Measurements from ENCODE around the gene BCAM. TPM values are rescaled to one million over a fixed set of nuclear protein-coding genes. Genes with fewer than 3 reads are reported as not detected.
A peak's percentile ranks its signal among the peaks of the same experiment; 100 is the strongest.
"Not testable (repeated sequence)": the region's sequence is repeated elsewhere in the genome, so short reads cannot be mapped to it uniquely, and the experiment has no call there.

The BCAM gene
- polyA plus RNA-seq, 2 of the 4 experiments (the other 2 are of a cell fraction), result 18.4 to 88.1 TPM

GRCh38 chr19:44856421-44857083, 47.6 kb downstream of the BCAM start:
- no peak for DNase-seq (ENCODE audit: low read depth in 1 of 2, low spot score in 1 of 2)
- ChIA-PET CTCF (interaction anchor here (0.6 to 2.4 kb wide), 7 partner anchors 9 to 101 kb away, joined by 3 to 7 read pairs (median 3); no protein-coding TSS in a partner anchor), POLR2A (no interaction called here)
- peaks cover 3% of the 10 kb centered on the region; the same call in 1 of the 3 replicates for H3K4me1 ChIP-seq
- H3K27ac ChIP-seq, result no peak overlapping the region
- ATAC-seq, result peak; percentile 18 to 25; a peak in 2 of 6 replicates
- FAIRE-seq, result no peak
- no peak overlapping the region for H3K4me2 ChIP-seq
- H3K4me3 ChIP-seq, result no peak overlapping the region
- no peaks in the 10 kb centered on the region for H3K9me3 ChIP-seq
- no peak for TF ChIP-seq RAD21 (conservative IDR thresholded peaks at IDR 0.05 in 1 of 2, IDR thresholded peaks at IDR 0.05 in 1 of 2)
- no peak for TF ChIP-seq FOSL2 (IDR thresholded peaks at IDR 0.05)
- no peak for TF ChIP-seq FOSL2 (CRISPR knock-in tag; IDR thresholded peaks at IDR 0.05)
- TF ChIP-seq HEYL (CRISPR knock-in tag; IDR thresholded peaks at IDR 0.05), result no peak
- no peak for TF ChIP-seq E2F6 (IDR thresholded peaks at IDR 0.05; ENCODE audit: borderline replicate concordance, low read depth)
- no peak for TF ChIP-seq ZSCAN20 (CRISPR knock-in tag; IDR thresholded peaks at IDR 0.05)
- no peak for TF ChIP-seq EHMT2 (IDR thresholded peaks at IDR 0.05; ENCODE audit: low read depth)
- no peak for TF ChIP-seq HOXA7 (CRISPR knock-in tag; IDR thresholded peaks at IDR 0.05)
- TF ChIP-seq FOSB (CRISPR knock-in tag; IDR thresholded peaks at IDR 0.05), result no peak
- no peak for TF ChIP-seq KDM1A (IDR thresholded peaks at IDR 0.05; ENCODE audit: low read depth)
- TF ChIP-seq ZNF302 (CRISPR knock-in tag; IDR thresholded peaks at IDR 0.05), result no peak
- no peak for TF ChIP-seq NR3C1 (IDR thresholded peaks at IDR 0.05)
- no peak for TF ChIP-seq POLR2A (IDR thresholded peaks at IDR 0.05; ENCODE audit: low read length)
- TF ChIP-seq RFX5 (IDR thresholded peaks at IDR 0.05), result no peak
- TF ChIP-seq, protein P1, sequence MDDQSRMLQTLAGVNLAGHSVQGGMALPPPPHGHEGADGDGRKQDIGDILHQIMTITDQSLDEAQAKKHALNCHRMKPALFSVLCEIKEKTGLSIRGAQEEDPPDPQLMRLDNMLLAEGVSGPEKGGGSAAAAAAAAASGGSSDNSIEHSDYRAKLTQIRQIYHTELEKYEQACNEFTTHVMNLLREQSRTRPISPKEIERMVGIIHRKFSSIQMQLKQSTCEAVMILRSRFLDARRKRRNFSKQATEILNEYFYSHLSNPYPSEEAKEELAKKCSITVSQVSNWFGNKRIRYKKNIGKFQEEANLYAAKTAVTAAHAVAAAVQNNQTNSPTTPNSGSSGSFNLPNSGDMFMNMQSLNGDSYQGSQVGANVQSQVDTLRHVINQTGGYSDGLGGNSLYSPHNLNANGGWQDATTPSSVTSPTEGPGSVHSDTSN (IDR thresholded peaks at IDR 0.05), result no peak
- no peak for TF ChIP-seq CBX2 (IDR thresholded peaks at IDR 0.05; ENCODE audit: borderline replicate concordance, low read depth)
- no peak for TF ChIP-seq KDM5A (IDR thresholded peaks at IDR 0.05)
- no peak for TF ChIP-seq JUN (IDR thresholded peaks at IDR 0.05)
- no peak for TF ChIP-seq ATOH8 (CRISPR knock-in tag; IDR thresholded peaks at IDR 0.05; ENCODE audit: low read depth)
- TF ChIP-seq PHF8 (IDR thresholded peaks at IDR 0.05; ENCODE audit: borderline replicate concordance, low read depth), result no peak
- no peak for TF ChIP-seq ESRRA (IDR thresholded peaks at IDR 0.05; ENCODE audit: borderline replicate concordance, low read length)
- 80% methylated on average over 10 of the region's 10 CpGs for WGBS (ENCODE audit: missing lambda C conversion rate)

- CTCF ChIA-PET, result interaction anchor here (0.9 to 2.4 kb wide), 10 partner anchors 9 to 134 kb away, joined by 3 to 7 read pairs (median 4); partner anchors contain the start of gene NECTIN2
- no peak overlapping the region for H3K4me2 ChIP-seq
- WGBS (ENCODE audit: missing lambda C conversion rate), result 90% methylated on average over 4 of the region's 4 CpGs
- no peak overlapping the region for H3K4me3 ChIP-seq
- POLR2A ChIA-PET, result no interaction called here
- ATAC-seq, result peak in 1 of 2 experiments; percentile 24; a peak in 1 of 6 replicates
- H3K27ac ChIP-seq, result no peak overlapping the region
- H3K4me1 ChIP-seq, result peaks cover 3% of the 10 kb centered on the region; the same call in 1 of the 3 replicates
- TF ChIP-seq, protein P2, sequence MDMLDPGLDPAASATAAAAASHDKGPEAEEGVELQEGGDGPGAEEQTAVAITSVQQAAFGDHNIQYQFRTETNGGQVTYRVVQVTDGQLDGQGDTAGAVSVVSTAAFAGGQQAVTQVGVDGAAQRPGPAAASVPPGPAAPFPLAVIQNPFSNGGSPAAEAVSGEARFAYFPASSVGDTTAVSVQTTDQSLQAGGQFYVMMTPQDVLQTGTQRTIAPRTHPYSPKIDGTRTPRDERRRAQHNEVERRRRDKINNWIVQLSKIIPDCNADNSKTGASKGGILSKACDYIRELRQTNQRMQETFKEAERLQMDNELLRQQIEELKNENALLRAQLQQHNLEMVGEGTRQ (IDR thresholded peaks at IDR 0.05), result no peak
- no peak for TF ChIP-seq FOSL2 (IDR thresholded peaks at IDR 0.05)
- TF ChIP-seq FOSL2 (CRISPR knock-in tag; IDR thresholded peaks at IDR 0.05), result no peak
- no peak for TF ChIP-seq KDM5A (IDR thresholded peaks at IDR 0.05)
- TF ChIP-seq NFE2L2 (conservative IDR thresholded peaks at IDR 0.05; ENCODE audit: low read length), result no peak
- no peak for TF ChIP-seq BCL3 (IDR thresholded peaks at IDR 0.05)
- no peak for TF ChIP-seq ATOH8 (CRISPR knock-in tag; IDR thresholded peaks at IDR 0.05; ENCODE audit: low read depth)
- TF ChIP-seq, protein P1 (IDR thresholded peaks at IDR 0.05), result no peak
- no peak for TF ChIP-seq POLR2A (IDR thresholded peaks at IDR 0.05; ENCODE audit: low read length)
- TF ChIP-seq MAFK (IDR thresholded peaks at IDR 0.05; ENCODE audit: partially characterized antibody), result no peak
- no peak for FAIRE-seq
- DNase-seq (ENCODE audit: low read depth in 1 of 2, low spot score in 1 of 2), result no peak
- H3K9me3 ChIP-seq, result no peaks in the 10 kb centered on the region
These were observed 48.9 kb downstream of the BCAM start for GRCh38 chr19:44857837-44858236.

- ATAC-seq; H3K4me2 ChIP-seq; H3K4me3 ChIP-seq; H3K4me1 ChIP-seq; DNase-seq (ENCODE audit: low read depth in 1 of 2, low spot score in 1 of 2); H3K9me3 ChIP-seq; H3K27ac ChIP-seq; POLR2A ChIA-PET; CTCF ChIA-PET: not testable (repeated sequence)
- FAIRE-seq, result peak; percentile 59
- 84% methylated on average over 3 of the region's 3 CpGs for WGBS (ENCODE audit: missing lambda C conversion rate)
These were observed 52.7 kb downstream of the BCAM start for GRCh38 chr19:44861576-44861975.
